ENCODE measurements around the gene CARS2.
"Not testable (repeated sequence)": the region's sequence is repeated elsewhere in the genome, so short reads cannot be mapped to it uniquely, and the experiment has no call there.

Gene CARS2

DNA sequence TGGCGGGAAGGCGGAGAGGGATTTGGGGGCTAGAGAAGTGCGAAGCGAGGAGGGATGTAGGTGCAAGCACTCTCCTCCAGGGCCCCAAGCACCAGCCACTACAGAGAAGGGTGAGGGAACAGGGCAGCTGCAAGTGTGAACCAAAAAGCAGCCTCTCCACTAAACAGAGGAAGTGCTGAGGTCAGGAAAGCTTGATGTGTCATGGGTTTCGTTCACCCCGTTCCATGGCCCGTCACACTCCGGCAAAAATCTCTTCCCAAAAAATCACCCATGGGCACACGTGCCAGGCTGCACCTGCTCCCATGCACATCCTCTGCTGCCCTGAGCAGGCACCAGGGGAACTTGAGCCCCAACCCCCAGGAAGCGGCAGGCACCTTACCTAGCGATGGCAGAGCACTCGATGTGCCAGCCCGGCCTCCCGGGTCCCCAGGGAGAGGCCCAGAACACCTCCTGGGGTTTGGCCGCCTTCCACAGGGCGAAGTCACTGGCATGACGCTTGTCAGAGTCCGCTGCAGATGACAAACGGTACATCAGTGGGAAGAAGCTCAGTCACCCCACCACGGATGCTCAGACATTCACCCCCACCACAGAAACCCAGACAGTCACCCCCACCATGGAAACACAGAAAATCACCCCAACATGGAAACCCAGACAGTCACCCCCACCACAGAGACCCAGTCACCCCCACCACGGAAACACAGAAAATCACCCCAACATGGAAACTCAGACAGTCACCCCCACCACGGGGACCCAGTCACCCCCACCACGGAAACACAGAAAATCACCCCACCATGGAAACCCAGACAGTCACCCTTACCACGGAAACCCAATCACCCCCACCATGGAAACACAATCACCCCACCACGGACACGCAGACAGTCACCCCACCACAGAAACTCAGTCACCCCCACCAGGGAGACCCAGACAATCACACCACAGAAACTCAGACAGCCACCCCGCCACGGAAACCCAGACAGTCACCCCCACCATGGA is 29.0 kb downstream of the CARS2 start:
- DNase-seq (ENCODE audit: insufficient read length, low spot score), result peak; percentile 52
- peak; percentile 95 for FAIRE-seq
- no peak for TF ChIP-seq PAX5 (IDR thresholded peaks at IDR 0.05; ENCODE audit: insufficient read depth, low read length, severe bottlenecking)
- no peak for TF ChIP-seq POLR2A (IDR thresholded peaks at IDR 0.05; ENCODE audit: low read depth, low read length)
- no peak for TF ChIP-seq POU2F2 (IDR thresholded peaks at IDR 0.05; ENCODE audit: low read depth, low read length)
- no peak for TF ChIP-seq TAF1 (IDR thresholded peaks at IDR 0.05; ENCODE audit: low read depth, low read length)
- peak; percentile 85 for TF ChIP-seq SPI1 (IDR thresholded peaks at IDR 0.05; ENCODE audit: low read depth, low read length)
- no peak for TF ChIP-seq POLR2AphosphoS5 (IDR thresholded peaks at IDR 0.05; ENCODE audit: low read depth, low read length)

- FAIRE-seq; DNase-seq (ENCODE audit: insufficient read length, low spot score): not testable (repeated sequence)
These were observed 36.1 kb downstream of the CARS2 start for GRCh38 chr13:110669814-110670213.

DNA sequence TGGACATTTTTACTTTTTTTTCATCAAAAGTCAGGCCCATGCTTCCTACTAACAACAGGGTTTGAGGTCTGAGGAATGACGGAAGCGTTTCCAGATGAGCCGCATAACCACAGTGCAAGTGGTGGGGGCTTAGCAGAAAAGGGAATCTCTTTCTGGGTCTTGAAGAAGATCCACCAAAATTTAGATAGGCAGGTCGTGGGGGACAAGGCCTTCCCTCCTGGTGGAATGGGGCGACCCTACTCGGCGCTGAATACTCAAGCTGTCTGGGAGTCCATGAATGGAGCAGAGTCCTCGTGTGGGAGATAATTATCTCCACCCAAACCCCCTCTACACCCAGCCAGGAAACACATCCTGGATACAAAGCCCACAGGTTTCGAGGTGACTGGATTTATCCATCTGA is 36.9 kb downstream of the CARS2 start:
- no peak for TF ChIP-seq POU2F2 (IDR thresholded peaks at IDR 0.05; ENCODE audit: low read depth, low read length)
- TF ChIP-seq POLR2AphosphoS5 (IDR thresholded peaks at IDR 0.05; ENCODE audit: low read depth, low read length), result no peak
- TF ChIP-seq POLR2A (IDR thresholded peaks at IDR 0.05; ENCODE audit: low read depth, low read length), result no peak
- no peak for TF ChIP-seq SPI1 (IDR thresholded peaks at IDR 0.05; ENCODE audit: low read depth, low read length)
- TF ChIP-seq PAX5 (IDR thresholded peaks at IDR 0.05; ENCODE audit: insufficient read depth, low read length, severe bottlenecking), result no peak
- TF ChIP-seq TAF1 (IDR thresholded peaks at IDR 0.05; ENCODE audit: low read depth, low read length), result no peak
- FAIRE-seq (no peak), DNase-seq (ENCODE audit: insufficient read length, low spot score) (no peak)

- FAIRE-seq (no peak), DNase-seq (ENCODE audit: insufficient read length, low spot score) (no peak)
- TF ChIP-seq TAF1 (IDR thresholded peaks at IDR 0.05; ENCODE audit: low read depth, low read length) (no peak), POU2F2 (IDR thresholded peaks at IDR 0.05; ENCODE audit: low read depth, low read length) (no peak), POLR2AphosphoS5 (IDR thresholded peaks at IDR 0.05; ENCODE audit: low read depth, low read length) (no peak), PAX5 (IDR thresholded peaks at IDR 0.05; ENCODE audit: insufficient read depth, low read length, severe bottlenecking) (no peak), POLR2A (IDR thresholded peaks at IDR 0.05; ENCODE audit: low read depth, low read length) (no peak), SPI1 (IDR thresholded peaks at IDR 0.05; ENCODE audit: low read depth, low read length) (no peak)
These were observed 39.7 kb downstream of the CARS2 start for GRCh38 chr13:110666255-110666533.

GRCh38 chr13:110665491-110666254 is 40.2 kb downstream of the CARS2 start:
- DNase-seq (ENCODE audit: insufficient read length, low spot score), result no peak
- FAIRE-seq, result no peak
- TF ChIP-seq SPI1 (IDR thresholded peaks at IDR 0.05; ENCODE audit: low read depth, low read length) (peak; percentile 41), POLR2A (IDR thresholded peaks at IDR 0.05; ENCODE audit: low read depth, low read length) (no peak)

DNA sequence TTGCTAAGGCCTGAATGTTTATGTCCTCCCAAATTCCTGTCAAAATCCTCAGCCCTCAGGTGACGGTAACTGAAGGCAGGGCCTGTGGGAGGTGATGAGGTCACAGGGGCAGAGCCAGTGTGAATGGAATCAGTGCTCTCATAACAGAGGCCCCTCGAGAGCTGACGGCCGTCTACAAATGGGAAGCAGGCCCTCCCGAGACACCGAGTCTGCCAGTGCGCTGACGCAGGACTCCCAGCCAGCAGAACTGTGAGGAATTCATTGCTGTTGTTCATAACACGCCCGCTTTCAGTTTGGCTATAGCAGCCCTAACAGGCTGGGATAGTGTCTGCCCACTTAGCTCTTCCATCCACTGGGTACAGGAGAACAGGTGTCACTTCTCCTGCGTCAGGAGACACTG is 41.2 kb downstream of the CARS2 start:
- TF ChIP-seq SPI1 (IDR thresholded peaks at IDR 0.05; ENCODE audit: low read depth, low read length) (no peak), TAF1 (IDR thresholded peaks at IDR 0.05; ENCODE audit: low read depth, low read length) (no peak), POLR2AphosphoS5 (IDR thresholded peaks at IDR 0.05; ENCODE audit: low read depth, low read length) (no peak), POLR2A (IDR thresholded peaks at IDR 0.05; ENCODE audit: low read depth, low read length) (no peak), POU2F2 (IDR thresholded peaks at IDR 0.05; ENCODE audit: low read depth, low read length) (no peak), PAX5 (IDR thresholded peaks at IDR 0.05; ENCODE audit: insufficient read depth, low read length, severe bottlenecking) (no peak)
- DNase-seq (ENCODE audit: insufficient read length, low spot score) (no peak), FAIRE-seq (no peak)

DNA sequence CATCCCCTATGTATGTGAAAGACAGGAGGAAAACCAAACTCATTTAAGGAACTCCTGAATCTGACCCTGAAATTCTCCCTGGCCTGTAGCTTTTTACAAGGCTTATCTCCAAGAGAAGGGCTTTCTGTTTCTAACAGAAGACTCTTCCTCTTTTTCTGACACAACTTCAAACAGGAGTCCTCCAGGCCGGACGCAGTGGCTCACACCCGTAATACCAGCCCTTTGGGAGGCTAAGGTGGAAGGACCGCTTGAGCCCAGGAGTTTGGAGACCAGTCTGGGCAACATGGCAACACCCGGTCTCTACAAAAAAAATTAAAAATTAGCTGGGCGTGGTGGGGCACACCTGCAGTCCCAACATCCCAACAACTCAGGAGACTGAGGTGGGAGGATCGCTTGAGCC is 41.9 kb downstream of the CARS2 start:
- DNase-seq (ENCODE audit: insufficient read length, low spot score) (no peak), FAIRE-seq (no peak)

GRCh38 chr13:110663491-110663890 is 42.4 kb downstream of the CARS2 start:
- no peak for TF ChIP-seq TAF1 (IDR thresholded peaks at IDR 0.05; ENCODE audit: low read depth, low read length)
- TF ChIP-seq SPI1 (IDR thresholded peaks at IDR 0.05; ENCODE audit: low read depth, low read length), result no peak
- no peak for TF ChIP-seq PAX5 (IDR thresholded peaks at IDR 0.05; ENCODE audit: insufficient read depth, low read length, severe bottlenecking)
- TF ChIP-seq POLR2AphosphoS5 (IDR thresholded peaks at IDR 0.05; ENCODE audit: low read depth, low read length), result no peak
- no peak for TF ChIP-seq POLR2A (IDR thresholded peaks at IDR 0.05; ENCODE audit: low read depth, low read length)
- DNase-seq (ENCODE audit: insufficient read length, low spot score) (no peak), FAIRE-seq (no peak)

More for the DNA sequence above, 41.9 kb downstream of the CARS2 start:
- no peak for TF ChIP-seq TAF1 (IDR thresholded peaks at IDR 0.05; ENCODE audit: low read depth, low read length)
- TF ChIP-seq POLR2A (IDR thresholded peaks at IDR 0.05; ENCODE audit: low read depth, low read length), result no peak
- no peak for TF ChIP-seq PAX5 (IDR thresholded peaks at IDR 0.05; ENCODE audit: insufficient read depth, low read length, severe bottlenecking)
- TF ChIP-seq SPI1 (IDR thresholded peaks at IDR 0.05; ENCODE audit: low read depth, low read length), result no peak
- TF ChIP-seq POLR2AphosphoS5 (IDR thresholded peaks at IDR 0.05; ENCODE audit: low read depth, low read length), result no peak
- no peak for TF ChIP-seq POU2F2 (IDR thresholded peaks at IDR 0.05; ENCODE audit: low read depth, low read length)

DNA sequence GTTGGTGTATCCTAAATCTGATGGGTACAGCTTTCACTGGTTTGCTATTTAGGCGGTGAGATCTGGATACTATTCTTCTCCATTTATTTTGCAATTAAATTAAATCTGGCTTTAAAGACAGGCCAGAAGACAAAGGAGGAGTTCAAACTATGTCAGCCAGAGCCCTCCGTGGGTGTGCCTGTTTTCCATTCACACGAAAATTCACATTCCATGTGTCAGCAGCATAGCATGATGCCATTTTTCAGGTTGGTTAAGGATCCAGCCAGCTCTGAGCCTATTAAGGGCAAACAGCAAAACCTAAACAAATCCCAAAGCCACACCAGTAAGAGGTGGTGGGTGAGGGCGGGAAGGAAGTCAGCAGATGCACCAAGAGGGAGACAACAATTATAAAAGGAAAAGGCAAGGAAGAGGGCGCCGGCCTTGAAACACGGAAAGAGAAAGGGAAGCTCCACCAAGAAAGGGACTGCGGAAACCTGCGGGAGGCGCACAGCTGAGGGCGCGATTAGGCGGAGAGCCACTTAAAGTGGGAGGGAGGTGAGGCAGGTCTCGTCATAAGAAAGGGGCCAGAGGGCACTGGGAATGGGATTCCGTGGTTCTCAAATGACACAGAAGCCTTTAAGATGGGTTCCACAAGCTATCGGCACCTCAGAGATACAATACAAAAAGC is 43.0 kb downstream of the CARS2 start:
- TF ChIP-seq SPI1 (IDR thresholded peaks at IDR 0.05; ENCODE audit: low read depth, low read length), result no peak
- no peak for TF ChIP-seq PAX5 (IDR thresholded peaks at IDR 0.05; ENCODE audit: insufficient read depth, low read length, severe bottlenecking)
- TF ChIP-seq POU2F2 (IDR thresholded peaks at IDR 0.05; ENCODE audit: low read depth, low read length), result no peak
- TF ChIP-seq POLR2AphosphoS5 (IDR thresholded peaks at IDR 0.05; ENCODE audit: low read depth, low read length), result no peak
- no peak for TF ChIP-seq POLR2A (IDR thresholded peaks at IDR 0.05; ENCODE audit: low read depth, low read length)
- no peak for TF ChIP-seq TAF1 (IDR thresholded peaks at IDR 0.05; ENCODE audit: low read depth, low read length)
- no peak for DNase-seq (ENCODE audit: insufficient read length, low spot score)
- FAIRE-seq, result no peak

All from GM12891 (cell line).